HUES6 (cell line): ENCODE measurements around the gene LRRC8D.

Source experiments
- H3K27ac ChIP-seq: 2 replicates; pipeline ENCODE4 v1.7.0; 2013; ENCODE audit warnings: low read depth, mild to moderate bottlenecking, low read length, inconsistent platforms
- H3K27me3 ChIP-seq: 2 replicates; pipeline ENCODE4 v1.6.1; 2013; ENCODE audit warnings: low read length; ENCODE audit not compliant: control insufficient read depth, insufficient read depth
- H3K36me3 ChIP-seq: 2 replicates; pipeline ENCODE4 v1.6.1; 2013; ENCODE audit warnings: low read length; ENCODE audit not compliant: control insufficient read depth, insufficient read depth
- H3K4me1 ChIP-seq: 2 replicates; pipeline ENCODE4 v1.6.1; 2013; ENCODE audit warnings: low read length; ENCODE audit not compliant: control insufficient read depth, insufficient read depth
- H3K4me3 ChIP-seq: 2 replicates; pipeline ENCODE4 v1.5.1; 2013; ENCODE audit warnings: low read depth, low read length
- H3K9ac ChIP-seq: one replicate; pipeline ENCODE4 v1.6.1; 2013; ENCODE audit warnings: mild to moderate bottlenecking, low read length
- H3K9me3 ChIP-seq: 2 replicates; pipeline ENCODE4 v1.6.1; 2013; ENCODE audit warnings: low read depth, low read length; ENCODE audit not compliant: control insufficient read depth, insufficient read depth

Gene LRRC8D

DNA sequence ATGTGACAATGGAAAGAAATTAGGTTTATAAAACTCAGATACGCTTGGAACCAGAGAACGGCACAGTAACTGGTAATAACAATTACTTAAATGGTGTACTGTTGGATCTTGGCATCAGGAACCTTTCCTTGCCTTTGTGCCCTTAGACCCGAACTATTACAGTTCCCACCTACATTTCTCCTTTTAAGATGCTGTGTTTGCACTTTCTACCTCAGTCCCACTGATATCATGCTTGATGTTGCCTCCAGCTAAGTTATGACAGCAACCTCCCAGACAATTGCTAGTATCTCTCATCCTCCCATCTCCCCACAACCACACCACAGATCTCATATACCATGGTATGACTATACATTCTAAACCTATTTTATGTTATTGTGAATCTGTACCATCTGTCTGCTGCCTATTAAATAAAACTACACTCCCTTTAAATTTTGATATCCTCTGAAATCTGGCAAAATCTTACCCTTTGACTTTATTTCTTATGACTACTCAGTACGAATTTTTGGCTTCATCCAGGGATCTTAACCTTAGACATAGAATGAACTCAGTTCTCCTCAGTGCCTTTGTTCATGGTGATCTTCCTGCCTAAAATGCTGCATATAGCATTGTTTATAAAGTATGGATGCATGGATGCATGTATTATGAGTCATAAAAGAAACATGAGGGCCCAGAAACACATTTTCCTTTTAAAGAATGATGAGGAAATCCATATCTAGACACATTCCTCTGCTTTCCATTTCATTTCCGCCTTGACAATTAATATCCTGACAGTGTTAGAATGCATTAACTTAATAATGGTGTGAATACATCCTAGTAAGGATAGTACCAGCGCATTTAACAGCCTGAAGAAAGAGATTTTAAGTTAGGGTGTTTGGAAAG lies 64.1 kb downstream of the LRRC8D start:
- Histone ChIP-seq H3K27ac (no peak overlapping the region), H3K27me3 (no peaks in the 10 kb centered on the region), H3K4me3 (no peak overlapping the region), H3K4me1 (0 out of 2 replicates have a peak, but pooled peaks cover 4% of the 10 kb centered on the region), H3K9ac (no peak overlapping the region), H3K9me3 (peaks cover 12% of the 10 kb centered on the region), H3K36me3 (peaks cover 16% of the 10 kb centered on the region)

DNA sequence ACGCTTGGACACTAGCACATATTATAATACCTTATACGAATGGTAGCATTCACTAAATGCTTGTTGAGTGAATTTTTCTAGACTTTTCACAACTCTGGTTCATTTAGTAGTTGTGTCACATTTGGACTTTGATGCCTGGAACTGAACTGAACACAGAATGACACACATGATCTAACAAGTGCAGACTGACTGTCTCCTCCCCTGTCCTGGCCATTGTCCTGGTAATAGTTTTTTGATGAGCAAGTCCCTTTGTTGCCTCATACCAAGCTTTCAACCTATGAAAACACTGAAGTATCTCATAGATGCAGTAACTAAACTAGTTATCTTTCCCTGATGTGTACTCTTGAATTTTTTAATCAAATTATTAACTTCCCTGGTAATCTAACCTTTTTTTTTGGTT lies 66.4 kb downstream of the LRRC8D start:
- Histone ChIP-seq H3K9ac (no peak overlapping the region), H3K4me1 (peaks cover 11% of the 10 kb centered on the region), H3K36me3 (0 out of 2 replicates have a peak, but pooled peaks cover 4% of the 10 kb centered on the region), H3K27ac (no peak overlapping the region), H3K9me3 (no peaks in the 10 kb centered on the region), H3K27me3 (no peaks in the 10 kb centered on the region), H3K4me3 (no peak overlapping the region)

DNA sequence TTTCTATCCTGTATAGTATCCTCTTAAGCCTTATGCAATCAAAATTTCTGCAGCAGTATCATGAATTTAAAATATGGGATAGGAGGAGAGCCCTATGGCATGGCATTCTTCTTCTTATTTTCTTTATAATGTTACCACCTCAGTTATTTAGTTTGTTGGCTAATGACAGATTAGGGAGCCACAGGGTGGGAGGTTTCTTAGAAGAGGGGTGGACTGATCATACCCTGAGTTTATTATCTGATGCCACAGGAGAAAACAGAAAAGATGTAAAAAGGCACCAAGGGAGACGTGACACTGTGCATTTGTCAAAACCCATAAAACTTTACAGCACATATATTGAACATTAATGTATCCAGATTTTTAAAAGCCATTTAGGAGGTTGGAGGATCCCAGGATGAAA lies 66.9 kb downstream of the LRRC8D start:
- no peak overlapping the region for H3K9ac ChIP-seq
- no peaks in the 10 kb centered on the region for H3K9me3 ChIP-seq
- no peaks in the 10 kb centered on the region for H3K27me3 ChIP-seq
- H3K4me1 ChIP-seq, result peaks cover 11% of the 10 kb centered on the region
- 0 out of 2 replicates have a peak, but pooled peaks cover 2% of the 10 kb centered on the region for H3K36me3 ChIP-seq
- no peak overlapping the region for H3K4me3 ChIP-seq
- H3K27ac ChIP-seq, result no peak overlapping the region

DNA sequence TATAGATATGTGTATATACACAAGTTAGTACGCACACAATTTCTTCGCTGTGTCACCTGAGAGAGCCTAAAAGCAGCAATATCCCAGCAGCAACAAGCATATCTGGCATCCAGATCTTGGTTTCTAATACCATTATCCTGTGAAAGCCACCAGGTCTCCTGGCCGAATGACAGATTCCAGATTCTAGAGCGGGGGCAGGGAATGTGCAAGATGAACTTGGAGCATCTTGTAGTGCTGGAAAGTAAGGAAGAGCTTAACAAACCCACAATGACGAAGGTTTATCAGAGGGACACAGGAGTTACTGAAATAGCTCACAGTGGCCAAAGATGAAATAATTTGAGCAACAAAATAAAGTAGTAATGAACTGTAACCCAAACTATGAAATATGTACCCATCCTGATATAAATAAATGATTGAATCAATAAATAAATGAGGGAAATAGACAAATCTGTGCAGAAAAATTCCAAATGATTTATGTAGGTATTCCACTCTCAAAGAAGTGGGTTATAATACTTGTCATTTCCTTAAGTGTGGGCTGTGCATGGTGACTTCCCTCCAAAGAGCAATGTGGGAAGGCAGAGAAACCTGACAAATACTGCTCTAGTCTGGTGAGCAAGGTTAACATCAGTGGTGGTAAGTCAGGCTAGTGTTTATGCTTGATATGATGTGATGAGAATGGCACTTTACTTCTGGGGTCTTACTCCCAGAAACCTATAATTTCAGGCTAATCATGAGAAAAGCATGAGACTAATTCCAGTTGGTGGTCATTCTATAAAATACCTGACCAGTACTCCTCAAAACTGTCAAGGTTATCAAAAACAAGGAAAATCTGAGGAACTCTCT lies 67.9 kb downstream of the LRRC8D start:
- Histone ChIP-seq H3K36me3 (0 out of 2 replicates have a peak, but pooled peaks cover 2% of the 10 kb centered on the region), H3K4me1 (peaks cover 11% of the 10 kb centered on the region), H3K9me3 (no peaks in the 10 kb centered on the region), H3K9ac (no peak overlapping the region), H3K27ac (no peak overlapping the region), H3K27me3 (no peaks in the 10 kb centered on the region), H3K4me3 (no peak overlapping the region)

DNA sequence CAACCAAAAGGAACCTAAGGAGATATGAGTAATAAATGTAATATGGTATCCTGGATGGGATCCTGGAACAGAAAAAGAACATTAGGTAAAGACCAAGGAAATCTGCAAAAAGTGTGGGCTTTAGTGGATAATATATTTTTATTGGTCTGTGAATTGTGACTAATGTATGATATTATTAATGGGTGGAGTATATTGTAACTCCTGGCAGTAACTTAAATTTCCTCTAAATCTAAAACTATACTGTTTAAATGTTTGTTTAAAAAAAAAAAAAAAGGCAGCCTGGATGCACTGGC lies 68.4 kb downstream of the LRRC8D start:
- H3K9ac ChIP-seq, result no peak overlapping the region
- peaks cover 11% of the 10 kb centered on the region for H3K4me1 ChIP-seq
- no peak overlapping the region for H3K27ac ChIP-seq

DNA sequence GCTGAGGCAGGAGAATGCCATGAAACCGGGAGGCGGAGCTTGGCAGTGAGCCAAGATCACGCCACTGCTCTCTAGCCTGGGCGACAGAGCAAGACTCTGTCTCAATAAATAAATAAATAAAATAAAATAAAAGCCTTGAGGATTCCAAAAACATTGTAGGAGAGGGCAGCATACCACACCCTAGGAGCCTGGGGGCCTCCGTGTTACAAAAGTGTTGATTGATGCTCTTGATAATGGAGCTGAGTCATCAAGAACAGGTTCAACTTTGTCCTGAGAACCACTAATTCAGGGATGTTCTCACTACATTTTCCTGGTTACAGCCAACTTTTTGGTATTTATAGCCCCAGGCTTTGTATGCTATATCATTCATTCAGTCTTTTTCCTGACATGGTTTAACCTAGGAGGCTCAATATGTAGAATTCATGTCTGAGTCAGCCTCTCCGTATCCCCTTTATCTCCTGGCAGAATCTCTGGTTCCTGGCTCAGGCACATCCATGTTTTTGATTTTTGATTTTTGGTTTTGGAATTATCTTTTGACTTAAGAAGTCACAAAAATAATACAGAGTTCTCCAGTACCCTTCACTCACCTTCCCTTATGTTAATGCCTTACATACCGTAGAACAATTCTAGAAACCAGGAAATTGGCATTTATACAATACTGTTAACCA lies 69.4 kb downstream of the LRRC8D start:
- peaks cover 13% of the 10 kb centered on the region for H3K4me1 ChIP-seq
- H3K9ac ChIP-seq, result no peak overlapping the region
- H3K36me3 ChIP-seq, result no peaks in the 10 kb centered on the region
- H3K4me3 ChIP-seq, result no peak overlapping the region
- no peak overlapping the region for H3K27ac ChIP-seq
- no peaks in the 10 kb centered on the region for H3K27me3 ChIP-seq
- no peaks in the 10 kb centered on the region for H3K9me3 ChIP-seq

More for the DNA sequence above, 68.4 kb downstream of the LRRC8D start:
- no peaks in the 10 kb centered on the region for H3K27me3 ChIP-seq
- H3K4me3 ChIP-seq, result no peak overlapping the region
- 0 out of 2 replicates have a peak, but pooled peaks cover 2% of the 10 kb centered on the region for H3K36me3 ChIP-seq
- H3K9me3 ChIP-seq, result no peaks in the 10 kb centered on the region

DNA sequence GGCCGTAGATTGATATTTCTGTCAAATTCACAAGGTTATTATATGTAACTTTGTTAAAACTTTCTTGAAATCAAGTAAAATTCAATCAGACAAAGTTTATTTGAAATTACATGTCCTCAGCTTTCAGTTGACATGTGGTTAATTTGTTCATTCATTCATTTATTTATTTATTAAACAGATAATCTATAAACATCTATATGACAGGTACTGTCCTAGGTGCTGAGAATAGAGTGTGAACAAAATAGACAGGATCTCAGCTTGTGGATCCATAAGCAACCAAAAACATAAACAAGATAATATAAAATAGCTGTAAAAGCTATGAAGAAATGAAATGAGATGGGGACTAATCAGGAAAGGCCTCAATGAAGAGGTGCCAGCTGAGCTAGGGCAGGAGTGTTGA lies 72.0 kb downstream of the LRRC8D start:
- Histone ChIP-seq H3K27ac (no peak overlapping the region), H3K4me1 (peaks cover 12% of the 10 kb centered on the region), H3K4me3 (no peak overlapping the region), H3K36me3 (no peaks in the 10 kb centered on the region), H3K27me3 (no peaks in the 10 kb centered on the region), H3K9ac (no peak overlapping the region), H3K9me3 (no peaks in the 10 kb centered on the region)

DNA sequence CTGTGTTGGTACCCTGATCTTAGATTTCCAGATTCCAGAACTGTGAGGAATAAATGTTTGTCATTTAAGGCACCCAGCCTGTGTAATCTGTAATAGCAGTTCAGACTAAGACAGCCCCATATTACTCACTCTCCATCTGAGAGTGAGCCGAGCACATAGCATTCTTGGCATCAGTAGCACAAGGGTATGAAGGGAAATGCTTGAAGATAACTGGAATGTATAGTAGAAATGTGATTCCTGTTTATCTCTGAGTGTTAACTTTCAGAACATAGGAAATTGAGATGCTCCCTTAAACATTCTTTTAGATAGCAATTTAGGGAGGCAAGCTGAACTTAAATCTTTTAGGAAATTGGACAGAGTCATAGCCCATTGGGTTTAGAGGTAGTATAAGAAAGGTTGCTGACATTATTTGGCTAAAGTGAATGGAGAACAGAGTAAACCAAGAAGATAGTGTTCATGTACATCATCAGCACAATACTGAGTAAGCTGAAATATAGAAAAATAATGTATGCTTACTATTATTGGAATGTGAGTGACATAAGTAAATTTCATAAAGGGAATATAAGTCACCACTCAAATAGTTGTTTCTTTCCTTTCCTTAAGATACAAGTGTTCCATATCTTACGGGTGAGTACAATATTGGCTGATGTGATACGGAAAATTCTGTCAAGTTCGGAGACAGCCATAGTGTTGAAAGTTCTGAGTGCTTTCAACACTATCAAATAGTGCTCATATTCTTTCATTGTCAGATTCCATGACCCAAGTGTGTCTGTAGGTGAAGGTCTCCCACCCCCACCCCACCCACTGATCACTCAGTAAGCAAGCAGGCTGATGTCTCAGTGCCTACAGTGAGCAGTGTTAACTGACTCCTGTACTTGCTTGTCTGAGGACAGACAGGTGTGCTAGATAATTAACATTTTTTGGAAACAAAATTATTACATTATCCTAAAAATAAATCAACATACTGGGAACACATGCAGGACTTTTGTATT lies 73.7 kb downstream of the LRRC8D start:
- H3K27me3 ChIP-seq, result no peaks in the 10 kb centered on the region
- H3K36me3 ChIP-seq, result no peaks in the 10 kb centered on the region
- H3K9ac ChIP-seq, result no peak overlapping the region
- H3K4me3 ChIP-seq, result no peak overlapping the region
- H3K27ac ChIP-seq, result no peak overlapping the region
- H3K4me1 ChIP-seq, result peaks cover 17% of the 10 kb centered on the region
- no peaks in the 10 kb centered on the region for H3K9me3 ChIP-seq

DNA sequence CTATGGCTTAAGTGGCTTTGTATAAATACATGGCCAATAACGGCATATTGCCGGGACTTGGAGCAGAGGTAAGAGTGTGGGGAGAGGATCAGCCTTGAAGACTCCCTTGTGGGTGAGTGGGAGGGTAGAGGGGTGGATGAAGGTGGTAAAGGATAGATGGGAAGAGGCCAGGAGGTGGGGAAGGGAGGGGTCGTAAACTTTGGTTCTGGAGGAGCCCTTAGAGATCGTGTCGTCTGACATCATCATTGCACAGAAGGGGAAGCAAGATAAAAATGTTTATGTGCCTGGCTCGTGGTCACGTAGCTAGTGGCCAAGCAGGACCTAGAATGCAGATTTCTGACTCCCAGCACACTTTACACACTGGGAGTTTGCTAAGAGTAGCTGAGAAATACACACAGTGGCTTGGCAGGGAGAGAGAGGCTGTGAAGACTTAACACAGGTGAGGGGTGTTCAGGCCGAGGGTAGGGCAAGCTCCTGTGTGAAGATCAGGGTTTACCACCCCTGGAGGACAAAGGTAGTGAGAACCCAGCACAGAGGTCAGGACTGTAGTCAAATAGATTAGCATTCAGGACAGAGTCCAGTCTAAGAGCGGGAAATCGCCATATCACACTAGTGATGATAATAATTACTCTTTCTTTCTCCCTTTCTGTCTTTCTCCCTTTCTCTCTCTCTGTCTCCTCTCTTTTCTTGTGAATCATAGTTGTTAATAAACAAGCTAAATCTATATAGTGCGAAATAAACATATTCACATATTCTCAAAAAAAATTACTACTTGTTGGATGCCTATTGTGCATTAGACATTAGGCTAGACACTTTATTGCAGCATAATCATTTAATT lies 75.5 kb downstream of the LRRC8D start:
- Histone ChIP-seq H3K27me3 (no peaks in the 10 kb centered on the region), H3K4me1 (peaks cover 21% of the 10 kb centered on the region), H3K27ac (no peak overlapping the region), H3K4me3 (no peak overlapping the region), H3K36me3 (no peaks in the 10 kb centered on the region), H3K9ac (no peak overlapping the region), H3K9me3 (no peaks in the 10 kb centered on the region)
